IMR-90 (cell line): Measurements from ENCODE around the gene EMSY. TPM values are rescaled to one million over a fixed set of nuclear protein-coding genes. Genes with fewer than 3 reads are reported as not detected.

Experiments
- ATAC-seq: fragments of 200-7000 bp; cut with Tn5 transposase; 2 replicates; pipeline ENCODE4 v1.9.1; 2020; ENCODE audit warnings: low read depth, mild to moderate bottlenecking, moderate library complexity
- BruUV-seq: library from RNA; stranded (reverse); fragments of 400-500 nt; replicated peaks from 2 replicates; lab custom pipeline; 2021; lab: Mats Ljungman, UMichigan
- CTCF ChIA-PET: fragments of 300-600 bp; formaldehyde crosslinking; extraction: SDS; loops from one replicate; lab custom pipeline; 2021; ENCODE audit warnings: antibody characterized with exemption; lab: Yijun Ruan, JAX
- POLR2A ChIA-PET: fragments of 300-600 bp; sonication (Branson Sonifier 250); formaldehyde crosslinking; loops from one replicate; lab custom pipeline; 2022; ENCODE audit warnings: antibody characterized with exemption; ENCODE audit not compliant: unreplicated experiment; lab: Charles Lee
- DNase-seq: peaks from one replicate; pipeline ENCODE4 v3.0.0; 2013
- H2AFZ ChIP-seq: replicated peaks from 2 replicates; pipeline ENCODE3; 2013; ENCODE audit warnings: low read length, mild to moderate bottlenecking; ENCODE audit not compliant: poor library complexity
- H2AK5ac ChIP-seq: 2 replicates; pipeline ENCODE4 v1.6.1; 2013; ENCODE audit warnings: low read depth, low read length, inconsistent platforms
- H2AK9ac ChIP-seq: replicated peaks from 2 replicates; pipeline ENCODE3; 2013; ENCODE audit warnings: mild to moderate bottlenecking, low read depth, low read length, moderate library complexity; ENCODE audit not compliant: poor library complexity
- H2BK120ac ChIP-seq: 2 replicates; pipeline ENCODE4 v1.6.1; 2013; ENCODE audit warnings: low read depth, low read length, inconsistent platforms
- H2BK15ac ChIP-seq: 3 replicates; pipeline ENCODE4 v1.6.1; 2013; ENCODE audit warnings: low read depth, low read length, inconsistent platforms
- H2BK20ac ChIP-seq: 2 replicates; pipeline ENCODE4 v1.6.1; 2013; ENCODE audit warnings: low read depth, mild to moderate bottlenecking, inconsistent platforms, low read length, moderate library complexity
- H2BK5ac ChIP-seq: 2 replicates; pipeline ENCODE4 v1.6.1; 2013; ENCODE audit warnings: mild to moderate bottlenecking, low read depth, low read length, inconsistent platforms; ENCODE audit not compliant: poor library complexity, severe bottlenecking
- H3K14ac ChIP-seq: replicated peaks from 2 replicates; pipeline ENCODE4 v1.6.1; 2013; ENCODE audit warnings: low read depth, low read length, inconsistent platforms
- H3K18ac ChIP-seq: 2 replicates; pipeline ENCODE4 v1.6.1; 2013; ENCODE audit warnings: low read depth, low read length, control low read depth
- H3K23ac ChIP-seq: 2 replicates; pipeline ENCODE4 v1.6.1; 2013; ENCODE audit warnings: low read depth, low read length, inconsistent platforms
- H3K27ac ChIP-seq: 2 replicates; pipeline ENCODE4 v1.5.1; 2013; ENCODE audit warnings: mild to moderate bottlenecking, control low read depth, low read length; ENCODE audit not compliant: insufficient read depth
- H3K27me3 ChIP-seq: 2 replicates; pipeline ENCODE4 v1.6.1; 2013; ENCODE audit warnings: low read length; ENCODE audit not compliant: control insufficient read depth, insufficient read depth
- H3K36me3 ChIP-seq: 2 replicates; pipeline ENCODE4 v1.6.1; 2013; ENCODE audit warnings: low read length, mixed read lengths; ENCODE audit not compliant: control insufficient read depth, insufficient read depth
- H3K4ac ChIP-seq: 2 replicates; pipeline ENCODE4 v1.6.1; 2013; ENCODE audit warnings: low read depth, low read length, inconsistent platforms
- H3K4me1 ChIP-seq: 2 replicates; pipeline ENCODE4 v1.6.1; 2013; ENCODE audit warnings: low read length, mixed read lengths; ENCODE audit not compliant: control insufficient read depth, insufficient read depth
- H3K4me2 ChIP-seq: 2 replicates; pipeline ENCODE4 v1.6.1; 2013; ENCODE audit warnings: low read depth, mild to moderate bottlenecking, control low read depth, low read length, moderate library complexity
- H3K4me3 ChIP-seq: 2 replicates; pipeline ENCODE4 v1.5.1; 2013; ENCODE audit warnings: low read depth, mild to moderate bottlenecking, control low read depth, low read length, moderate library complexity; ENCODE audit not compliant: insufficient read depth
- H3K56ac ChIP-seq: 2 replicates; pipeline ENCODE4 v1.6.1; 2013; ENCODE audit warnings: low read length, inconsistent platforms; ENCODE audit not compliant: insufficient read depth; ENCODE audit errors: extremely low read depth
- H3K79me1 ChIP-seq, 2 experiments: 2 replicates each; pipeline ENCODE4 v1.6.1; 2013; ENCODE audit warnings: low read length in 2 of 2, inconsistent platforms in 1 of 2, low read depth in 1 of 2
- H3K9ac ChIP-seq: 2 replicates; pipeline ENCODE4 v1.6.1; 2013; ENCODE audit warnings: low read depth, low read length, control low read depth
- H3K9me1 ChIP-seq: 2 replicates; pipeline ENCODE4 v1.6.1; 2013; ENCODE audit warnings: low read length, inconsistent platforms; ENCODE audit not compliant: insufficient read depth
- H3K9me3 ChIP-seq: 2 replicates; pipeline ENCODE4 v1.6.1; 2013; ENCODE audit warnings: low read length; ENCODE audit not compliant: control insufficient read depth, insufficient read depth
- H4K20me1 ChIP-seq: 2 replicates; pipeline ENCODE4 v1.6.1; 2013; ENCODE audit warnings: low read length, inconsistent platforms; ENCODE audit not compliant: insufficient read depth
- H4K5ac ChIP-seq: 2 replicates; pipeline ENCODE4 v1.6.1; 2013; ENCODE audit warnings: mild to moderate bottlenecking, low read depth, low read length, control low read depth
- H4K8ac ChIP-seq, 2 experiments: 2 replicates each; pipeline ENCODE4 v1.6.1; 2013; ENCODE audit warnings: low read depth in 2 of 2, low read length in 2 of 2, control low read depth in 1 of 2, inconsistent platforms in 1 of 2
- H4K91ac ChIP-seq: 2 replicates; pipeline ENCODE4 v1.6.1; 2013; ENCODE audit warnings: low read depth, low read length, inconsistent platforms; ENCODE audit not compliant: insufficient read depth
- CEBPB ChIP-seq: IDR thresholded peaks from 2 replicates; pipeline ENCODE4 v1.6.1; 2012; ENCODE audit warnings: low read depth, low read length, improper control_type of control experiment
- CTCF ChIP-seq: conservative IDR thresholded peaks from 2 replicates; pipeline ENCODE4 v1.5.1; 2012; ENCODE audit warnings: mild to moderate bottlenecking, low read depth, low read length, improper control_type of control experiment
- ELK1 ChIP-seq: fragments of 150-350 bp; IDR thresholded peaks from 2 replicates; pipeline ENCODE4 v1.6.1; 2016; ENCODE audit warnings: low read depth, mild to moderate bottlenecking, low read length, moderate library complexity, borderline replicate concordance
- FOS ChIP-seq: fragments of 150-350 bp; IDR thresholded peaks from 2 replicates; pipeline ENCODE4 v1.6.1; 2016; ENCODE audit warnings: low read depth, low read length
- MAZ ChIP-seq: IDR thresholded peaks from 2 replicates; pipeline ENCODE4 v1.6.1; 2012; ENCODE audit warnings: low read depth, mild to moderate bottlenecking, low read length, improper control_type of control experiment, moderate library complexity, borderline replicate concordance
- NFE2L2 ChIP-seq: fragments of 150-350 bp; IDR thresholded peaks from 2 replicates; pipeline ENCODE4 v1.6.1; 2016; ENCODE audit warnings: low read depth, mild to moderate bottlenecking, low read length
- RCOR1 ChIP-seq: IDR thresholded peaks from 2 replicates; pipeline ENCODE4 v1.6.1; 2012; ENCODE audit warnings: mild to moderate bottlenecking, low read length, improper control_type of control experiment; ENCODE audit not compliant: insufficient replicate concordance
- RFX5 ChIP-seq: IDR thresholded peaks from 2 replicates; pipeline ENCODE4 v1.8.0; 2012; ENCODE audit warnings: low read depth, mild to moderate bottlenecking, low read length, moderate library complexity
- USF2 ChIP-seq: fragments of 150-350 bp; IDR thresholded peaks from 2 replicates; pipeline ENCODE4 v1.6.1; 2017; ENCODE audit warnings: mild to moderate bottlenecking, antibody characterized with exemption, low read length, low read depth
- WGBS, 2 experiments: methylation state at CpG; one replicate each; pipeline versions ENCODE4 v1.1.5 to v1.1.7; 2013; ENCODE audit warnings: missing lambda C conversion rate in 2 of 2; ENCODE audit not compliant: insufficient read length in 1 of 2; ENCODE audit errors: extremely low coverage in 2 of 2; 5-methylcytosine and 5-hydroxymethylcytosine counted together
- dilution Hi-C: fragments of 300-500 bp; cut with HindIII; formaldehyde crosslinking; loops from one replicate; pipeline ENCODE4 v1.14.3; 2018; ENCODE audit warnings: low sequenced_read_pairs; ENCODE audit not compliant: unreplicated experiment
- in situ Hi-C: fragments of 300-500 bp; cut with MboI; formaldehyde crosslinking; loops from 3 replicates; pipeline ENCODE4 v1.14.3; 2019; ENCODE audit warnings: low sequenced_read_pairs, inconsistent platforms, mixed read lengths
- intact Hi-C: fragments of 100-400 bp; cut with micrococcal nuclease; formaldehyde crosslinking; loops from 2 replicates; pipeline ENCODE4 v1.10.0; 2022
- polyA plus RNA-seq, 3 experiments: library from polyadenylated mRNA; depleted of rRNA; stranded (reverse); fragments of >200 nt; gene quantifications; 2 replicates each; pipeline ENCODE4 v1.2.3, GENCODE V29; 2012; ENCODE audit warnings: low replicate concordance in 1 of 3
- total RNA-seq: library from RNA; depleted of rRNA; stranded (reverse); fragments of >200 nt; gene quantifications from 2 replicates; pipeline ENCODE4 v1.2.3, GENCODE V29; 2012

The EMSY gene
- total and polyA plus RNA-seq, 2 of the 4 experiments (the other 2 are of a cell fraction), result 14.1 to 22.0 TPM

GRCh38 chr11:76592961-76593360 lies 148.1 kb downstream of the EMSY start:
- Histone ChIP-seq H3K9me1 (no peaks in the 10 kb centered on the region; the same call in 1 of the 2 replicates), H3K9ac (no peak overlapping the region), H4K20me1 (no peaks in the 10 kb centered on the region), H4K8ac (no peak overlapping the region), H2AK5ac (no peak overlapping the region), H3K23ac (no peak overlapping the region), H3K27ac (no peak overlapping the region), H3K4me1 (peaks cover 7% of the 10 kb centered on the region), H2AFZ (no peak overlapping the region), H3K36me3 (no peaks in the 10 kb centered on the region), H3K4me2 (no peak overlapping the region), H2AK9ac (no peak overlapping the region), H3K56ac (no peak overlapping the region), H3K4me3 (no peak overlapping the region), H3K79me1 (no peaks in the 10 kb centered on the region), H3K18ac (no peak overlapping the region), H2BK15ac (no peak overlapping the region), H3K4ac (no peak overlapping the region), H3K14ac (no peak overlapping the region), H2BK5ac (no peak overlapping the region), H2BK120ac (no peak overlapping the region), H2BK20ac (no peak overlapping the region), H3K9me3 (no peaks in the 10 kb centered on the region), H4K5ac (no peak overlapping the region), H4K91ac (no peak overlapping the region), H3K27me3 (peaks cover 5% of the 10 kb centered on the region; the same call in 1 of the 2 replicates)
- ATAC-seq, result no peak
- in situ Hi-C loops, result no loop called here
- no CpG with 5 or more reads among the region's 3 CpGs for whole genome bisulfite sequencing, 2 experiments
- dilution Hi-C loops, result no loop called here
- intact Hi-C loops, result no loop called here
- TF ChIP-seq RCOR1 (no peak), NFE2L2 (no peak), MAZ (no peak), USF2 (no peak), CEBPB (no peak), RFX5 (no peak), ELK1 (no peak), CTCF (no peak), FOS (no peak)
- no TSS peak for BruUV-seq
- ChIA-PET CTCF (no interaction called here), POLR2A (no interaction called here)
- DNase-seq, result no peak
